Mucosa of stomach (tissue), 1 donor: ENCODE measurements around the gene PLXNA1.

Source experiments
- H3K27me3 ChIP-seq: one replicate; pipeline ENCODE4 v1.7.0; 2013; ENCODE audit warnings: mild to moderate bottlenecking, low read length; ENCODE audit not compliant: control insufficient read depth, insufficient read depth
- H3K36me3 ChIP-seq: one replicate; pipeline ENCODE4 v1.7.0; 2013; ENCODE audit warnings: low read length; ENCODE audit not compliant: control insufficient read depth, insufficient read depth
- H3K4me1 ChIP-seq: one replicate; pipeline ENCODE4 v1.7.0; 2013; ENCODE audit warnings: mild to moderate bottlenecking, low read length; ENCODE audit not compliant: control insufficient read depth, insufficient read depth
- H3K4me3 ChIP-seq: one replicate; pipeline ENCODE4 v1.7.0; 2013; ENCODE audit warnings: low read length
- H3K9ac ChIP-seq: one replicate; pipeline ENCODE4 v1.7.0; 2013; ENCODE audit warnings: mild to moderate bottlenecking, low read length, moderate library complexity
- H3K9me3 ChIP-seq: one replicate; pipeline ENCODE4 v1.7.0; 2013; ENCODE audit warnings: mild to moderate bottlenecking, low read length, moderate library complexity; ENCODE audit not compliant: control insufficient read depth
- donor health status: Pancreatic carcinoma.

PLXNA1 gene

GRCh38 chr3:126963261-126964190 is 19.4 kb upstream of the PLXNA1 start:
- Histone ChIP-seq H3K9ac (no peak overlapping the region), H3K27me3 (no peaks in the 10 kb centered on the region), H3K36me3 (no peaks in the 10 kb centered on the region), H3K4me3 (no peak overlapping the region), H3K9me3 (no peaks in the 10 kb centered on the region), H3K4me1 (peaks cover 15% of the 10 kb centered on the region)

- no peak overlapping the region for H3K9ac ChIP-seq
- H3K36me3 ChIP-seq: no peaks in the 10 kb centered on the region
- H3K9me3 ChIP-seq: no peaks in the 10 kb centered on the region
- no peak overlapping the region for H3K4me3 ChIP-seq
- H3K27me3 ChIP-seq: no peaks in the 10 kb centered on the region
- H3K4me1 ChIP-seq: peaks cover 15% of the 10 kb centered on the region
Observed at GRCh38 chr3:126964261-126964660, 18.7 kb upstream of the PLXNA1 start.

- H3K9ac ChIP-seq: no peak overlapping the region
Observed at GRCh38 chr3:126964950-126965349, 18.0 kb upstream of the PLXNA1 start.

GRCh38 chr3:126965526-126966080 is 17.3 kb upstream of the PLXNA1 start:
- Histone ChIP-seq H3K27me3 (no peaks in the 10 kb centered on the region), H3K9ac (no peak overlapping the region), H3K36me3 (no peaks in the 10 kb centered on the region), H3K9me3 (no peaks in the 10 kb centered on the region), H3K4me3 (no peak overlapping the region), H3K4me1 (peaks cover 14% of the 10 kb centered on the region)

More at GRCh38 chr3:126964950-126965349, 18.0 kb upstream of the PLXNA1 start:
- H3K27me3 ChIP-seq: no peaks in the 10 kb centered on the region
- peaks cover 15% of the 10 kb centered on the region for H3K4me1 ChIP-seq
- H3K36me3 ChIP-seq: no peaks in the 10 kb centered on the region
- H3K4me3 ChIP-seq: no peak overlapping the region
- H3K9me3 ChIP-seq: no peaks in the 10 kb centered on the region

- Histone ChIP-seq H3K36me3 (no peaks in the 10 kb centered on the region), H3K4me3 (no peak overlapping the region), H3K9me3 (no peaks in the 10 kb centered on the region), H3K27me3 (no peaks in the 10 kb centered on the region), H3K9ac (no peak overlapping the region), H3K4me1 (no peaks in the 10 kb centered on the region)
Observed at GRCh38 chr3:126967386-126967785, 15.5 kb upstream of the PLXNA1 start.

GRCh38 chr3:126968391-126969390 is 14.2 kb upstream of the PLXNA1 start:
- no peaks in the 10 kb centered on the region for H3K4me1 ChIP-seq
- no peaks in the 10 kb centered on the region for H3K9me3 ChIP-seq
- H3K4me3 ChIP-seq: no peak overlapping the region
- H3K36me3 ChIP-seq: no peaks in the 10 kb centered on the region
- H3K9ac ChIP-seq: no peak overlapping the region
- H3K27me3 ChIP-seq: peaks cover 5% of the 10 kb centered on the region

- H3K9ac ChIP-seq: no peak overlapping the region
Observed at GRCh38 chr3:126969586-126969985, 13.3 kb upstream of the PLXNA1 start.

GRCh38 chr3:126970101-126970500 is 12.8 kb upstream of the PLXNA1 start:
- Histone ChIP-seq H3K4me3 (no peak overlapping the region), H3K36me3 (no peaks in the 10 kb centered on the region), H3K27me3 (peaks cover 5% of the 10 kb centered on the region), H3K4me1 (no peaks in the 10 kb centered on the region), H3K9ac (no peak overlapping the region), H3K9me3 (no peaks in the 10 kb centered on the region)

More at GRCh38 chr3:126969586-126969985, 13.3 kb upstream of the PLXNA1 start:
- Histone ChIP-seq H3K4me3 (no peak overlapping the region), H3K27me3 (peaks cover 5% of the 10 kb centered on the region), H3K36me3 (no peaks in the 10 kb centered on the region), H3K9me3 (no peaks in the 10 kb centered on the region), H3K4me1 (no peaks in the 10 kb centered on the region)

GRCh38 chr3:126970921-126971320 is 12.0 kb upstream of the PLXNA1 start:
- Histone ChIP-seq H3K4me3 (no peak overlapping the region), H3K36me3 (no peaks in the 10 kb centered on the region), H3K9me3 (no peaks in the 10 kb centered on the region), H3K27me3 (peaks cover 5% of the 10 kb centered on the region), H3K9ac (no peak overlapping the region), H3K4me1 (no peaks in the 10 kb centered on the region)

GRCh38 chr3:126971891-126972351 is 11.0 kb upstream of the PLXNA1 start:
- Histone ChIP-seq H3K9me3 (no peaks in the 10 kb centered on the region), H3K4me1 (no peaks in the 10 kb centered on the region), H3K27me3 (peaks cover 5% of the 10 kb centered on the region), H3K4me3 (no peak overlapping the region), H3K9ac (no peak overlapping the region), H3K36me3 (no peaks in the 10 kb centered on the region)

GRCh38 chr3:126972866-126973265 is 10.0 kb upstream of the PLXNA1 start:
- no peaks in the 10 kb centered on the region for H3K4me1 ChIP-seq
- H3K4me3 ChIP-seq: no peak overlapping the region
- peaks cover 5% of the 10 kb centered on the region for H3K27me3 ChIP-seq
- no peaks in the 10 kb centered on the region for H3K36me3 ChIP-seq
- no peaks in the 10 kb centered on the region for H3K9me3 ChIP-seq
- no peak overlapping the region for H3K9ac ChIP-seq
